Mammary epithelial cell (primary cell): ENCODE measurements around the gene TRIM16.
"Not testable (repeated sequence)": the region's sequence is repeated elsewhere in the genome, so short reads cannot be mapped to it uniquely, and the experiment has no call there.

Source experiments
- EZH2 ChIP-seq: IDR thresholded peaks from 2 replicates; pipeline ENCODE4 v1.6.1; 2012; ENCODE audit warnings: low read length, inconsistent platforms, borderline replicate concordance
- TF ChIP-seq, protein P1 (sequence below), 2 donors: IDR thresholded peaks in 1 of 2; conservative IDR thresholded peaks in 1 of 2; 2 replicates each; pipeline ENCODE4 v1.5.1; 2011 to 2012; ENCODE audit warnings: inconsistent platforms in 2 of 2, low read length in 2 of 2, mild to moderate bottlenecking in 2 of 2, control low read depth in 1 of 2, low read depth in 1 of 2; ENCODE audit not compliant: insufficient read depth in 1 of 2; ENCODE audit errors: extremely low read depth in 1 of 2

DNA sequence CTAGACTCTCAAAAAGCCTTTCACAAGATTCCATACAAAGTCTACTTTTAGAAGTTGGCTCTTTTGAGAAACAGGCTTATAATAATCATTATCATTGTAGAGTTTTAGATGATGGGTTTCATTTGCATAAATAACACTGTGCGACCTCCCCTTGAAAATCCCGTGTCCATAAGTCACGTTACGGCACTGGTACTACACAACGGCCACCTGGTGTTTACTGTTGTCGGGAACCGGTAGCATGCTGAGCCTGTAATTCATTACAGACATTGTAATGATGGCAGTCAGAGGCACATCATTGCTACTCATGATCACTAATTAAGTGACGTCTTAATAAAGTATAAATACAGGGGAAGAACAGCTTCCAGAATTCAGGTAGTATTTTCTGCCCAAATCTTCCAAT, 96.1 kb downstream of the TRIM16 start:
- not testable (repeated sequence) for TF ChIP-seq EZH2
- TF ChIP-seq, protein P1, sequence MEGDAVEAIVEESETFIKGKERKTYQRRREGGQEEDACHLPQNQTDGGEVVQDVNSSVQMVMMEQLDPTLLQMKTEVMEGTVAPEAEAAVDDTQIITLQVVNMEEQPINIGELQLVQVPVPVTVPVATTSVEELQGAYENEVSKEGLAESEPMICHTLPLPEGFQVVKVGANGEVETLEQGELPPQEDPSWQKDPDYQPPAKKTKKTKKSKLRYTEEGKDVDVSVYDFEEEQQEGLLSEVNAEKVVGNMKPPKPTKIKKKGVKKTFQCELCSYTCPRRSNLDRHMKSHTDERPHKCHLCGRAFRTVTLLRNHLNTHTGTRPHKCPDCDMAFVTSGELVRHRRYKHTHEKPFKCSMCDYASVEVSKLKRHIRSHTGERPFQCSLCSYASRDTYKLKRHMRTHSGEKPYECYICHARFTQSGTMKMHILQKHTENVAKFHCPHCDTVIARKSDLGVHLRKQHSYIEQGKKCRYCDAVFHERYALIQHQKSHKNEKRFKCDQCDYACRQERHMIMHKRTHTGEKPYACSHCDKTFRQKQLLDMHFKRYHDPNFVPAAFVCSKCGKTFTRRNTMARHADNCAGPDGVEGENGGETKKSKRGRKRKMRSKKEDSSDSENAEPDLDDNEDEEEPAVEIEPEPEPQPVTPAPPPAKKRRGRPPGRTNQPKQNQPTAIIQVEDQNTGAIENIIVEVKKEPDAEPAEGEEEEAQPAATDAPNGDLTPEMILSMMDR (conservative IDR thresholded peaks at IDR 0.05 in 1 of 2, IDR thresholded peaks at IDR 0.05 in 1 of 2; ENCODE audit: extremely low read depth in 1 of 2, insufficient read depth in 1 of 2, low read depth in 1 of 2, low read length in 2 of 2) = not testable (repeated sequence)
